GM12872 (cell line): ENCODE measurements around the gene FKBP1C.
"Not testable (repeated sequence)": the region's sequence is repeated elsewhere in the genome, so short reads cannot be mapped to it uniquely, and the experiment has no call there.

ENCODE experiments used
- TF ChIP-seq, protein P1 (sequence below): IDR thresholded peaks from 3 replicates; pipeline ENCODE4 v1.5.1; 2011; ENCODE audit warnings: low read depth, mild to moderate bottlenecking, low read length, moderate library complexity; ENCODE audit not compliant: insufficient read depth

The FKBP1C gene

GRCh38 chr6:63211343-63211742 lies at the start of gene FKBP1C:
Gene FKBP1C, plus strand, starts transcription at chr6:63211469.
- TF ChIP-seq, protein P1, sequence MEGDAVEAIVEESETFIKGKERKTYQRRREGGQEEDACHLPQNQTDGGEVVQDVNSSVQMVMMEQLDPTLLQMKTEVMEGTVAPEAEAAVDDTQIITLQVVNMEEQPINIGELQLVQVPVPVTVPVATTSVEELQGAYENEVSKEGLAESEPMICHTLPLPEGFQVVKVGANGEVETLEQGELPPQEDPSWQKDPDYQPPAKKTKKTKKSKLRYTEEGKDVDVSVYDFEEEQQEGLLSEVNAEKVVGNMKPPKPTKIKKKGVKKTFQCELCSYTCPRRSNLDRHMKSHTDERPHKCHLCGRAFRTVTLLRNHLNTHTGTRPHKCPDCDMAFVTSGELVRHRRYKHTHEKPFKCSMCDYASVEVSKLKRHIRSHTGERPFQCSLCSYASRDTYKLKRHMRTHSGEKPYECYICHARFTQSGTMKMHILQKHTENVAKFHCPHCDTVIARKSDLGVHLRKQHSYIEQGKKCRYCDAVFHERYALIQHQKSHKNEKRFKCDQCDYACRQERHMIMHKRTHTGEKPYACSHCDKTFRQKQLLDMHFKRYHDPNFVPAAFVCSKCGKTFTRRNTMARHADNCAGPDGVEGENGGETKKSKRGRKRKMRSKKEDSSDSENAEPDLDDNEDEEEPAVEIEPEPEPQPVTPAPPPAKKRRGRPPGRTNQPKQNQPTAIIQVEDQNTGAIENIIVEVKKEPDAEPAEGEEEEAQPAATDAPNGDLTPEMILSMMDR = not testable (repeated sequence)

DNA sequence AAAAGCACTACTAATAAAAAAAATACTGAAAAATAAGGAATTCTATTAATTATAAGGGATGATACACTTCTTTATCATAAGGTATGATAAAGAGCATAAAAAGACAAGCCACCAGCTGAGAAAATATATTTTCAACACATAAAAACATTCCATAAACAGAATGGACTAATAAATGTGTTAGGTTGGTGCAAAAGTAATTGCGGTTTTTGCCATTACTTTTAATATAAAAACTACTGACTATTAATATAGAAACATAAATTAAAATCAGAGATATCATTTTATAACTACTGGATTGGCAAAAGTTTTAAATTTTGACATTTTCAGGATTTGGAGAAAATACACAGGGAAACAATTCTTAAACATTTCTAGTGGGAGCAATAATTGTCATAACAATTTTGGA lies 37.1 kb upstream of the FKBP1C start:
- TF ChIP-seq, protein P1 = no peak

DNA sequence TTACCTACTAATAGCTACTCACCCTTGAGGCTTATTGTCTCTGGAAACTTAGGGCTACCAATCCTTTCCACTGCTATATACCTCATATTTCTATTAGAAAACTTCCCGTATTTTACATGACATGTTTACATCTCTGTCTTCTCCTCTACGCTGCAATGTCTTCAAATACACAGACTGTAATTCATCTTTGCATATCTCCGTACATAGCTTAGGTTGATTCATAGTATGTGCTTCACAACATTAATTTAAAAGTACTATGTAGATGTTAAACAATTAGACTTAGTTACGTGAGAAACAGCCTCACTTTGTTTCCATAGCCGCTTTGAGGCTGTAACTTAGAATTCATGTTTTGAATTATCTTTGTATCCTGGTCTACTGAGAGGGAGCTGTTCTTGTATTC lies 35.1 kb upstream of the FKBP1C start:
- TF ChIP-seq, protein P1 = no peak

GRCh38 chr6:63180367-63180766 lies 30.9 kb upstream of the FKBP1C start:
- TF ChIP-seq, protein P1 = no peak

- TF ChIP-seq, protein P1 = no peak
These were observed 24.3 kb upstream of the FKBP1C start for GRCh38 chr6:63186970-63187369.

GRCh38 chr6:63188828-63189227 lies 22.4 kb upstream of the FKBP1C start:
- TF ChIP-seq, protein P1 = no peak

DNA sequence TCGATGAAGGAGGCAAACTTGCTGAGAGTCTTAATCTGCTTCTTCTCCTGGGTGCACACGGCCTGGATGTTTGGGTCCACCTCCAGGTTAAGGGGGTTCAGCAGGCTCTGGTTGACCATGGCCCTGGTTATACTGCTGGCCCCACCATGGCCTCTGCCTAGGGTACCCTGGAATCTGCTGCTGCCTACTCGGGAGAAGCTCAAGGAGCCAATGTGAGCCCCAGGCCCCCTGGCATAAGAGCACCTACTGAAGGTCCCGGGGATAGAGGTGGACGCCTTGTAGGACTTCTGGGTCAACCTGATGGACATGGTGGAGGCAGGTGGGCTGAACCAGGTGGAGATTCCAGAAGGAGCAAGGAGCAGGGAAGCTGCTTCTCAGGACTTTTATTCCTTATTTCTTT lies 17.9 kb upstream of the FKBP1C start:
- TF ChIP-seq, protein P1 = no peak

DNA sequence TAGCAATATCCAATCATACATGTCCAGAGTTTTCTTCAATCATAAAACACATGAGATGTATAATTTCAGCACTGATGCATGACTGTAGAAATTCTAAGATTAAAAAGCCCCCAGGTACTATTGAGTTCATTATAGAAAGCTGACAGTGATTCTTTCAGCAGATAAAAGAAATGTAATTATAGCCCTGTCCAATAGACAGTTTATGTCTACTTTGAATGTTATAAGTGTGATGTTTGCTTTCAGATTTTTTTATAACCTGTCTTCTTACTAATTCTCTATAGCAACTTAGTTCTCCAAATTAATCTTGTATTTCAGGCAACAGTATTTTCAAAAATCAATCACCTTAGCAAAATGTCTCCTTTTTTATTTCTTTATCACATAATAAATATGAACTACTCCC lies 13.5 kb upstream of the FKBP1C start:
- TF ChIP-seq, protein P1 = no peak
